Measurements from ENCODE around the gene LTO1. TPM values are rescaled to one million over a fixed set of nuclear protein-coding genes. Genes with fewer than 3 reads are reported as not detected.

LTO1 gene
- total and polyA plus RNA-seq, 10 of the 15 experiments (the other 5 are each of a cell fraction or from before 2014, with no cell fraction given) = 2.6 to 27.5 (median 14.4) TPM

GRCh38 chr11:69674267-69674885 lies 777 bp downstream of the LTO1 start (continued):
- no peak for TF ChIP-seq E2F4 (IDR thresholded peaks at IDR 0.05; ENCODE audit: low read depth, low read length)
- no peak for TF ChIP-seq POU2F2 (IDR thresholded peaks at IDR 0.05; ENCODE audit: borderline replicate concordance, low read depth, low read length)

- ChIA-PET SMC1A (ENCODE audit: uncharacterized antibody, unreplicated experiment) (interaction anchor here (0.8 to 2.1 kb wide), 4 partner anchors 11 to 506 kb away, joined by 3 to 6 read pairs (median 4); no protein-coding TSS in a partner anchor), CTCF (interaction anchor here (0.6 to 3.1 kb wide), 7 partner anchors 12 to 570 kb away, joined by 3 to 31 read pairs (median 5); no protein-coding TSS in a partner anchor), RAD21 (ENCODE audit: unreplicated experiment) (interaction anchor here (2.9 kb wide), 2 partner anchors 541 to 570 kb away, joined by 9 to 16 read pairs; no protein-coding TSS in a partner anchor), POLR2A (no interaction called here)
- H3K27me3 ChIP-seq (replicated peaks in 1 of 2; ENCODE audit: control insufficient read depth in 2 of 2, insufficient read depth in 2 of 2, low read length in 1 of 2) = no peaks in the 10 kb centered on the region
- H3K4me3 ChIP-seq = no peak overlapping the region
- DNase-seq (ENCODE audit: low read depth, low spot score) = no peak
- no peak overlapping the region for H3K4me2 ChIP-seq (ENCODE audit: control insufficient read depth, insufficient read depth)
- no peaks in the 10 kb centered on the region for H4K20me1 ChIP-seq (ENCODE audit: control insufficient read depth, insufficient read depth)
- no peak for ATAC-seq
- in situ Hi-C loops (cut with MboI) = no loop called here
- no peak overlapping the region for H2AFZ ChIP-seq (ENCODE audit: control insufficient read depth, low read depth, low read length)
- WGBS (ENCODE audit: insufficient coverage, insufficient replicate concordance, low lambda C conversion rate, missing lambda C conversion rate) = 87% methylated on average over 10 of the region's 10 CpGs
- H3K4me1 ChIP-seq (ENCODE audit: control insufficient read depth, insufficient read depth, low read length) = no peaks in the 10 kb centered on the region; the same call in 1 of the 2 replicates
- TF ChIP-seq ZNF384 (IDR thresholded peaks at IDR 0.05; ENCODE audit: borderline replicate concordance, low read depth, low read length) (no peak), ZNF687 (IDR thresholded peaks at IDR 0.05) (no peak), KLF5 (IDR thresholded peaks at IDR 0.05; ENCODE audit: partially characterized antibody) (no peak)
- no peaks in the 10 kb centered on the region for H3K9me3 ChIP-seq (replicated peaks; ENCODE audit: control insufficient read depth, insufficient read depth, low read length)
- no peak overlapping the region for H3K9ac ChIP-seq (ENCODE audit: control insufficient read depth, insufficient read depth, low read length)
- intact Hi-C loops (cut with micrococcal nuclease; ENCODE audit: unreplicated experiment) = loop anchor here (5.0 kb wide), 1 partner anchor 570 kb away; no protein-coding TSS in a partner anchor
- peaks cover 4 to 14% of the 10 kb centered on the region in 2 experiments for H3K36me3 ChIP-seq (ENCODE audit: control insufficient read depth in 2 of 2, insufficient read depth in 2 of 2, low read length in 1 of 2)
- FAIRE-seq = no peak
- no TSS peak for BruUV-seq (replicated peaks)
- peaks cover 16% of the 10 kb centered on the region for H3K79me2 ChIP-seq (ENCODE audit: control insufficient read depth, insufficient read depth, low read length)
- H3K27ac ChIP-seq (ENCODE audit: control insufficient read depth, insufficient read depth) = no peak overlapping the region
Observed at GRCh38 chr11:69671734-69672465, 3.3 kb downstream of the LTO1 start.
